ENCODE data around the gene TCEANC2. TPM values are rescaled to one million over a fixed set of nuclear protein-coding genes. Genes with fewer than 3 reads are reported as not detected.
A peak's percentile ranks its signal among the peaks of the same experiment; 100 is the strongest.

TCEANC2 gene
- total RNA-seq, 1 experiment from 2014 or later, result 5.3 TPM

GRCh38 chr1:54111624-54112023, 58.2 kb downstream of the TCEANC2 start:
- H3K79me2 ChIP-seq (ENCODE audit: insufficient read depth, low read length), result no peaks in the 10 kb centered on the region
- no peaks in the 10 kb centered on the region for H3K79me1 ChIP-seq (ENCODE audit: insufficient read depth, low read depth, low read length, poor library complexity, severe bottlenecking)
- H2BK12ac ChIP-seq (ENCODE audit: insufficient read length, low read depth, low read length), result no peak overlapping the region
- DNase-seq, result peak; percentile 8
- H2BK20ac ChIP-seq (ENCODE audit: low read depth, low read length, poor library complexity, severe bottlenecking), result no peak overlapping the region
- H3K4me1 ChIP-seq (ENCODE audit: insufficient read depth, low read length), result no peaks in the 10 kb centered on the region
- no peaks in the 10 kb centered on the region for H3K9me3 Mint-ChIP-seq
- H3K14ac ChIP-seq (ENCODE audit: insufficient read depth, low read length), result no peak overlapping the region
- no peak overlapping the region for H3T11ph ChIP-seq (ENCODE audit: low read length)
- H3K27me3 Mint-ChIP-seq (ENCODE audit: low read depth), result no peaks in the 10 kb centered on the region; the same call in 1 of the 2 replicates
- H3K4me3 Mint-ChIP-seq, result no peak overlapping the region
- H3K27ac ChIP-seq (ENCODE audit: insufficient read length, low read depth, low read length), result no peak overlapping the region
- no peak overlapping the region for H2AK5ac ChIP-seq (ENCODE audit: insufficient read length, low read length)
- no peaks in the 10 kb centered on the region for H3K27me3 ChIP-seq (ENCODE audit: insufficient read depth, low read length)
- H3K56ac ChIP-seq (ENCODE audit: insufficient read length, low read depth, low read length), result no peak overlapping the region
- no peaks in the 10 kb centered on the region for H3K23me2 ChIP-seq (ENCODE audit: insufficient read length, low read depth, low read length, poor library complexity, severe bottlenecking)
- TF ChIP-seq CTCF (conservative IDR thresholded peaks at IDR 0.05), result no peak
- no peak overlapping the region for H2BK120ac ChIP-seq (ENCODE audit: low read depth, low read length, poor library complexity, severe bottlenecking)
- peaks cover 5 to 9% of the 10 kb centered on the region in 2 experiments; a peak in 3 of 4 replicates for H3K4me1 Mint-ChIP-seq
- H2AFZ ChIP-seq (ENCODE audit: low read length), result no peak overlapping the region
- H4K8ac ChIP-seq (replicated peaks; ENCODE audit: insufficient read length, low read depth, low read length), result no peak overlapping the region
- no CpG with 5 or more reads among the region's 3 CpGs for WGBS (ENCODE audit: extremely low coverage, insufficient read length, low lambda C conversion rate)
- no peaks in the 10 kb centered on the region for H3K36me3 Mint-ChIP-seq (ENCODE audit: insufficient read depth in 1 of 3, low read depth in 3 of 3)
- no peak overlapping the region for H2BK15ac ChIP-seq (ENCODE audit: low read depth, low read length)
- H2BK5ac ChIP-seq (ENCODE audit: insufficient read length, low read length), result no peak overlapping the region
- no peak overlapping the region for H3K4ac ChIP-seq (ENCODE audit: low read depth, low read length)
- no peak overlapping the region for H3K23ac ChIP-seq (ENCODE audit: insufficient read length, low read depth, low read length)
- no peak overlapping the region for H4K5ac ChIP-seq (ENCODE audit: insufficient read length, low read depth, low read length)
- no peak overlapping the region for H3K4me2 ChIP-seq (ENCODE audit: insufficient read depth, insufficient read length, low read length)
- H4K91ac ChIP-seq (ENCODE audit: insufficient read length, low read depth, low read length), result no peak overlapping the region
- H3K9ac ChIP-seq (ENCODE audit: extremely low read depth, insufficient read length, low read length), result no peak overlapping the region
- no peaks in the 10 kb centered on the region for H4K20me1 ChIP-seq (ENCODE audit: control insufficient read depth, insufficient read depth, insufficient read length)
- H3K9me3 ChIP-seq (ENCODE audit: control insufficient read depth, low read depth, low read length), result no peaks in the 10 kb centered on the region
- H3K18ac ChIP-seq (ENCODE audit: insufficient read length, low read depth, low read length), result no peak overlapping the region
- H3K27ac Mint-ChIP-seq, result peak overlapping the region in 1 of 3 experiments; percentile 28; a peak in 1 of 7 replicates
